ENCODE measurements around the gene DNAH11. TPM values are rescaled to one million over a fixed set of nuclear protein-coding genes. Genes with fewer than 3 reads are reported as not detected.

The DNAH11 gene
- total and polyA plus RNA-seq, 4 donors: 0.05 to 0.50 (median 0.11) TPM

- no peaks in the 10 kb centered on the region for H3K9me3 ChIP-seq (ENCODE audit: control insufficient read depth in 4 of 4, low read length in 3 of 4)
- no peak overlapping the region for H3K4me3 ChIP-seq (ENCODE audit: low read depth in 1 of 3, low read length in 3 of 3)
- no peaks in the 10 kb centered on the region for H3K4me1 ChIP-seq (ENCODE audit: control insufficient read depth in 4 of 4, insufficient read depth in 4 of 4, low read length in 3 of 4)
- TF ChIP-seq RAD21 (IDR thresholded peaks at IDR 0.05): no peak
- no peak for TF ChIP-seq JUND (IDR thresholded peaks at IDR 0.05)
- TF ChIP-seq YY1 (IDR thresholded peaks at IDR 0.05): no peak
- TF ChIP-seq SP1 (IDR thresholded peaks at IDR 0.05): no peak
- TF ChIP-seq TAF1 (conservative IDR thresholded peaks at IDR 0.05): no peak
- no peak for TF ChIP-seq ZBTB33 (IDR thresholded peaks at IDR 0.05)
- H3K27ac ChIP-seq (ENCODE audit: low read depth in 1 of 2, low read length in 2 of 2): no peak overlapping the region
- no peaks in the 10 kb centered on the region for H3K27me3 ChIP-seq (ENCODE audit: control insufficient read depth in 4 of 4, insufficient read depth in 4 of 4, low read length in 3 of 4)
- no peak overlapping the region for H3K9ac ChIP-seq (ENCODE audit: low read depth in 1 of 2, low read length in 2 of 2)
- no peak for DNase-seq (ENCODE audit: low spot score)
- WGBS: 95% methylated on average over 2 of the region's 2 CpGs
- peaks cover 0 to 11% (median 3%) of the 10 kb centered on the region in 4 donors for H3K36me3 ChIP-seq (ENCODE audit: control insufficient read depth in 4 of 4, insufficient read depth in 3 of 4, low read depth in 1 of 4, low read length in 3 of 4)
These were observed 375.4 kb downstream of the DNAH11 start for GRCh38 chr7:21918216-21918615.

DNA sequence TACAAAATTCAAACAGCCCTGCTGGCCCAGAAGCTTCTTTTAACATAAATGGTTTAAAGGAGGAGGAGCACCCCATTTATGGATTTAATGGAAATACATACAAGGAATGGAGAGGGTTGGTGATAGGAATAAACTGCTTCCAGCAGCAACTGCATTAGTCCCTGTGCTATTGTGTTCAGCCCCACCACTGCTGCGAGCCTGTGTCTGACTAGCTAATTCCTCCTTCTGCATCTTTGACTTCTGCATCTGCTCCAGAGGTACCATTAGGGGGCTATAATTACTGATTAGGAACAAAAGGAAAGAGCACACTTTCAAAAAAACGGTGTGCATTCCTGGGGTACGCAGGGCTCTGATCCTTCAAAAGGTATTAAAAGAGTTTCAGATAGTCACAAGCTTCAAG lies 378.1 kb downstream of the DNAH11 start:
- no peak overlapping the region for H3K27ac ChIP-seq (ENCODE audit: low read depth in 1 of 2, low read length in 2 of 2)
- DNase-seq (ENCODE audit: low spot score): no peak
- TF ChIP-seq, protein P1, sequence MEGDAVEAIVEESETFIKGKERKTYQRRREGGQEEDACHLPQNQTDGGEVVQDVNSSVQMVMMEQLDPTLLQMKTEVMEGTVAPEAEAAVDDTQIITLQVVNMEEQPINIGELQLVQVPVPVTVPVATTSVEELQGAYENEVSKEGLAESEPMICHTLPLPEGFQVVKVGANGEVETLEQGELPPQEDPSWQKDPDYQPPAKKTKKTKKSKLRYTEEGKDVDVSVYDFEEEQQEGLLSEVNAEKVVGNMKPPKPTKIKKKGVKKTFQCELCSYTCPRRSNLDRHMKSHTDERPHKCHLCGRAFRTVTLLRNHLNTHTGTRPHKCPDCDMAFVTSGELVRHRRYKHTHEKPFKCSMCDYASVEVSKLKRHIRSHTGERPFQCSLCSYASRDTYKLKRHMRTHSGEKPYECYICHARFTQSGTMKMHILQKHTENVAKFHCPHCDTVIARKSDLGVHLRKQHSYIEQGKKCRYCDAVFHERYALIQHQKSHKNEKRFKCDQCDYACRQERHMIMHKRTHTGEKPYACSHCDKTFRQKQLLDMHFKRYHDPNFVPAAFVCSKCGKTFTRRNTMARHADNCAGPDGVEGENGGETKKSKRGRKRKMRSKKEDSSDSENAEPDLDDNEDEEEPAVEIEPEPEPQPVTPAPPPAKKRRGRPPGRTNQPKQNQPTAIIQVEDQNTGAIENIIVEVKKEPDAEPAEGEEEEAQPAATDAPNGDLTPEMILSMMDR (IDR thresholded peaks at IDR 0.05; ENCODE audit: low read depth, low read length, missing input control): no peak
- TF ChIP-seq FOXA1 (IDR thresholded peaks at IDR 0.05): no peak
- TF ChIP-seq NR2F2 (IDR thresholded peaks at IDR 0.05): no peak
- TF ChIP-seq YY1 (IDR thresholded peaks at IDR 0.05): no peak
- TF ChIP-seq JUND (IDR thresholded peaks at IDR 0.05): no peak
- TF ChIP-seq, protein P2, sequence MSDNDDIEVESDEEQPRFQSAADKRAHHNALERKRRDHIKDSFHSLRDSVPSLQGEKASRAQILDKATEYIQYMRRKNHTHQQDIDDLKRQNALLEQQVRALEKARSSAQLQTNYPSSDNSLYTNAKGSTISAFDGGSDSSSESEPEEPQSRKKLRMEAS (IDR thresholded peaks at IDR 0.05): no peak
- no peak for TF ChIP-seq RXRA (IDR thresholded peaks at IDR 0.05)
- no peak for TF ChIP-seq FOXA2 (IDR thresholded peaks at IDR 0.05)
- TF ChIP-seq RAD21 (IDR thresholded peaks at IDR 0.05): no peak
- TF ChIP-seq SP1 (IDR thresholded peaks at IDR 0.05): no peak
- no peak for TF ChIP-seq HNF4G (IDR thresholded peaks at IDR 0.05)
- TF ChIP-seq EGR1 (IDR thresholded peaks at IDR 0.05; ENCODE audit: low read depth in 2 of 2): no peak
- TF ChIP-seq ZBTB33 (IDR thresholded peaks at IDR 0.05): no peak
- no peak for TF ChIP-seq HNF4A (conservative IDR thresholded peaks at IDR 0.05)
- no peak for TF ChIP-seq TAF1 (conservative IDR thresholded peaks at IDR 0.05)
- TF ChIP-seq ATF3 (IDR thresholded peaks at IDR 0.05): no peak
- no peak for TF ChIP-seq GABPA (IDR thresholded peaks at IDR 0.05 in 1 of 2, conservative IDR thresholded peaks at IDR 0.05 in 1 of 2)
- no peak for TF ChIP-seq REST (IDR thresholded peaks at IDR 0.05)

More for the DNA sequence above, 378.1 kb downstream of the DNAH11 start:
- Histone ChIP-seq H3K9ac (ENCODE audit: low read depth in 1 of 2, low read length in 2 of 2) (no peak overlapping the region), H3K36me3 (ENCODE audit: control insufficient read depth in 4 of 4, insufficient read depth in 3 of 4, low read depth in 1 of 4, low read length in 3 of 4) (peaks cover 0 to 2% (median 0%) of the 10 kb centered on the region in 4 donors), H3K4me3 (ENCODE audit: low read depth in 1 of 3, low read length in 3 of 3) (no peak overlapping the region), H3K9me3 (ENCODE audit: control insufficient read depth in 4 of 4, low read length in 3 of 4) (no peaks in the 10 kb centered on the region), H3K4me1 (ENCODE audit: control insufficient read depth in 4 of 4, insufficient read depth in 4 of 4, low read length in 3 of 4) (no peaks in the 10 kb centered on the region), H3K27me3 (ENCODE audit: control insufficient read depth in 4 of 4, insufficient read depth in 4 of 4, low read length in 3 of 4) (no peaks in the 10 kb centered on the region)
- 65% methylated on average over 3 of the region's 3 CpGs for WGBS

Measured in liver (tissue), 9 donors.